Measurements from ENCODE around the gene ITPA. TPM values are rescaled to one million over a fixed set of nuclear protein-coding genes. Genes with fewer than 3 reads are reported as not detected.

Gene ITPA
- total and polyA plus RNA-seq, 2 of the 8 experiments (the other 6 are each of a cell fraction or from before 2014, with no cell fraction given): 88.2 to 94.0 TPM

DNA sequence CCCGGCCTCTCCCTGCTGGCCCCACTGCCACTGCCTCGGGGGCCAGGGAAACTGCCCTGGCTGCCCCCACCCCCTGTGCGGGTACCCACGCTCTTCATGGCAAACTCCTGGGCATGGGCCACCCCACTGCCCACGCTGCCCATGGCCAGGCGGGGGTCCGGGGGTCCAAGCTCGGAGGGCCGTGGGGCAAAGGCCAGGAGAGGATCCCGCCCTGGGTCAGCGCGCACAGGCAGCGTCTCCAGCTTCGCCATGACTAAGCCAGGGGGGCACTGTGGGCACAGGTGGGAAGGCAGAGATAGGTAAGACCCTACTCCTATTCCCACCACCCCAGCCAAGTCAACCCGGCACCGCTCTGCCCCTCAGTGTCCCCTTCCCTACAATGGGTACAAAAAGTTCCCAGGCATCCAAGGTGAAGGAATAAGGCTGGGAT is 42.4 kb upstream of the ITPA start:
- no peak overlapping the region for H3K9ac ChIP-seq (replicated peaks in 1 of 4; ENCODE audit: extremely low read depth in 1 of 4, low read depth in 3 of 4, low read length in 3 of 4)
- H3K27ac ChIP-seq (ENCODE audit: low read depth, low read length): no peak overlapping the region
- no peak overlapping the region for H2BK15ac ChIP-seq (ENCODE audit: low read length)
- H3K4me3 ChIP-seq (ENCODE audit: extremely low read depth in 1 of 4, insufficient read depth in 2 of 4, low read depth in 3 of 4, low read length in 4 of 4): peak overlapping the region in 1 of 4 experiments; percentile 56; a peak in 1 of 8 replicates
- H3K36me3 ChIP-seq (ENCODE audit: control insufficient read depth in 2 of 4, insufficient read depth in 4 of 4, low read length in 3 of 4): peaks cover 0 to 15% (median 2%) of the 10 kb centered on the region in 4 experiments; a peak in 5 of 8 replicates
- no peak overlapping the region for H3K4ac ChIP-seq (replicated peaks; ENCODE audit: insufficient read length, low read depth, low read length)
- H3K79me1 ChIP-seq (ENCODE audit: low read depth, low read length): no peaks in the 10 kb centered on the region; the same call in 1 of the 2 replicates
- H3K14ac ChIP-seq (ENCODE audit: insufficient read length): no peak overlapping the region
- H3K23ac ChIP-seq (ENCODE audit: insufficient read length): no peak overlapping the region
- H2AFZ ChIP-seq (ENCODE audit: low read length): no peak overlapping the region
- H4K20me1 ChIP-seq (replicated peaks in 1 of 2; ENCODE audit: control insufficient read depth in 1 of 2, insufficient read depth in 2 of 2, low read length in 2 of 2): peaks cover 0 to 2% of the 10 kb centered on the region in 2 experiments
- H3K9me3 ChIP-seq (ENCODE audit: insufficient read depth in 2 of 2, low read depth in 1 of 2, low read length in 1 of 2): no peaks in the 10 kb centered on the region
- H4K8ac ChIP-seq (ENCODE audit: extremely low read depth, insufficient read depth, low read length): peak overlapping the region; percentile 63
- no peak overlapping the region for H2AK5ac ChIP-seq (ENCODE audit: low read depth, low read length)
- no peak overlapping the region for H3K18ac ChIP-seq (ENCODE audit: extremely low read depth, low read length)
- H2BK12ac ChIP-seq (ENCODE audit: low read depth, low read length): no peak overlapping the region
- no peaks in the 10 kb centered on the region for H3K79me2 ChIP-seq (ENCODE audit: control insufficient read depth in 1 of 2, insufficient read depth in 2 of 2, low read length in 2 of 2)
- H3K27me3 ChIP-seq (replicated peaks in 1 of 4; ENCODE audit: control insufficient read depth in 3 of 4, extremely low read depth in 1 of 4, insufficient read depth in 3 of 4, low read length in 3 of 4): no peaks in the 10 kb centered on the region; a peak in 1 of 7 replicates
- no peak for DNase-seq (ENCODE audit: low read depth in 1 of 2, low spot score in 2 of 2)
- ChIA-PET CTCF (ENCODE audit: partially characterized antibody) (interaction anchor here (1.1 to 1.5 kb wide), 4 partner anchors 50 to 73 kb away, joined by 4 to 6 read pairs (median 4); no protein-coding TSS in a partner anchor), POLR2A (ENCODE audit: partially characterized antibody) (interaction anchor here (0.6 to 2.8 kb wide), 5 partner anchors 19 to 676 kb away, joined by 3 to 11 read pairs (median 3); partner anchors contain the start of gene ITPA)
- peaks cover 7% of the 10 kb centered on the region; the same call in 1 of the 2 replicates for H3K23me2 ChIP-seq (ENCODE audit: low read depth, low read length)
- no peak overlapping the region for H2BK20ac ChIP-seq (ENCODE audit: low read length)
- no peak for FAIRE-seq
- no peak overlapping the region for H2BK120ac ChIP-seq (replicated peaks; ENCODE audit: low read depth, low read length)
- H3K4me1 ChIP-seq (replicated peaks in 1 of 4; ENCODE audit: control insufficient read depth in 3 of 4, insufficient read depth in 4 of 4, low read length in 3 of 4): peaks cover 5 to 24% (median 19%) of the 10 kb centered on the region in 4 experiments
- no peak overlapping the region for H4K5ac ChIP-seq (ENCODE audit: insufficient read length, low read depth, low read length)
- WGBS, 2 experiments (ENCODE audit: extremely low coverage in 1 of 2, insufficient coverage in 1 of 2, insufficient read length in 1 of 2, insufficient replicate concordance in 2 of 2, low coverage in 1 of 2, low lambda C conversion rate in 2 of 2, missing lambda C conversion rate in 1 of 2): 91% methylated on average over 16 of the region's 16 CpGs; no CpG with 5 or more reads in 1 of the 2 experiments
- H4K91ac ChIP-seq (replicated peaks; ENCODE audit: insufficient read length, low read length): no peak overlapping the region
- no peak overlapping the region for H3K56ac ChIP-seq (replicated peaks; ENCODE audit: insufficient read length, low read depth, low read length)
- no peak for TF ChIP-seq TCF12 (IDR thresholded peaks at IDR 0.05; ENCODE audit: low read depth, low read length)
- TF ChIP-seq GABPA (IDR thresholded peaks at IDR 0.05; ENCODE audit: borderline replicate concordance, insufficient read depth, low read length): no peak
- TF ChIP-seq NRF1 (IDR thresholded peaks at IDR 0.05; ENCODE audit: low read depth, low read length): no peak
- TF ChIP-seq, protein P1, sequence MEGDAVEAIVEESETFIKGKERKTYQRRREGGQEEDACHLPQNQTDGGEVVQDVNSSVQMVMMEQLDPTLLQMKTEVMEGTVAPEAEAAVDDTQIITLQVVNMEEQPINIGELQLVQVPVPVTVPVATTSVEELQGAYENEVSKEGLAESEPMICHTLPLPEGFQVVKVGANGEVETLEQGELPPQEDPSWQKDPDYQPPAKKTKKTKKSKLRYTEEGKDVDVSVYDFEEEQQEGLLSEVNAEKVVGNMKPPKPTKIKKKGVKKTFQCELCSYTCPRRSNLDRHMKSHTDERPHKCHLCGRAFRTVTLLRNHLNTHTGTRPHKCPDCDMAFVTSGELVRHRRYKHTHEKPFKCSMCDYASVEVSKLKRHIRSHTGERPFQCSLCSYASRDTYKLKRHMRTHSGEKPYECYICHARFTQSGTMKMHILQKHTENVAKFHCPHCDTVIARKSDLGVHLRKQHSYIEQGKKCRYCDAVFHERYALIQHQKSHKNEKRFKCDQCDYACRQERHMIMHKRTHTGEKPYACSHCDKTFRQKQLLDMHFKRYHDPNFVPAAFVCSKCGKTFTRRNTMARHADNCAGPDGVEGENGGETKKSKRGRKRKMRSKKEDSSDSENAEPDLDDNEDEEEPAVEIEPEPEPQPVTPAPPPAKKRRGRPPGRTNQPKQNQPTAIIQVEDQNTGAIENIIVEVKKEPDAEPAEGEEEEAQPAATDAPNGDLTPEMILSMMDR (IDR thresholded peaks at IDR 0.05; ENCODE audit: control extremely low read depth in 1 of 3, insufficient read depth in 1 of 3, low read depth in 1 of 3, low read length in 3 of 3): no peak
- TF ChIP-seq JUN (IDR thresholded peaks at IDR 0.05; ENCODE audit: low read depth, low read length): no peak
- TF ChIP-seq SIRT6 (IDR thresholded peaks at IDR 0.05; ENCODE audit: low read length): no peak
- no peak for TF ChIP-seq BACH1 (IDR thresholded peaks at IDR 0.05; ENCODE audit: low read length)
- TF ChIP-seq POLR2AphosphoS5 (IDR thresholded peaks at IDR 0.05; ENCODE audit: low read depth, low read length): no peak
- no peak for TF ChIP-seq TAF7 (optimal IDR thresholded peaks at IDR 0.05; ENCODE audit: borderline replicate concordance, low read depth, low read length)
- peak overlapping the region; percentile 86 to 89; a peak in 3 of 4 replicates for H3K4me2 ChIP-seq (ENCODE audit: insufficient read depth in 1 of 2, low read depth in 2 of 2, low read length in 2 of 2)
- H2BK5ac ChIP-seq (ENCODE audit: low read depth, low read length): no peak overlapping the region
